Measurements from ENCODE around the gene NPAS3.

The NPAS3 gene

DNA sequence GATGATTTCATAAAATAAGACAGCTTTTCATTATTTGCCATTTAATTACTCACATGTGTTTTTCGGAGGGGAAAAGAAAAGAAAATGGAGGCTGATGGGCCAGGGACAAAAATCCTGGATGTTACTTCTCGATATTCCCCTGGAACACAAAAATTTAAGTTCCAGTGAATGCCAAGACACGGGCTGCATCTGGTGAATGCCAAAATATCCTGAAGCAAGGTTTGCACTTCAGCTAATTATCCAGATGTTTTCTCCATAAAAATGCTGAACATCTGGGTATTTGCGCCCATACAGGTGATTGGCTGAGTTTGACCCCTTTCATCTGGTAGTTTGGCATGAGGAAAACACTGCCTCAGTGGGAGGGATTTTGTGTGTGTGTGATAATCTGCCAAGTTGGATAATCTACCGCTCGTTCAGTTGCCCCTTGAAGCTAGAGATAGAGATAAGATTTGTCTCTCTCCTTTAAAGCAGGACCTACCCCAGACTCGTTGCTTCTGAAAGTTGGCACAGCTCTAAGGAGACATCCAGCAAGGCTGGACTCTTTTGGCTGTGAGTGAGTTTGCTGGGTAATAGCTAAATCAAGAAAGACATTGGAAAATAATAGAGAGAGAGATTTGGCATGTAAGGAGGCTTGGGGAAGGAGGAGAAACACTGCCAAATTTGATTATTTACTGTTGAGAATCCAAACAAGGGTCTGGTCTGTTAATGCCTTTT lies 622.2 kb downstream of the NPAS3 start:
- DNase-seq (ENCODE audit: low read depth), result no peak

DNA sequence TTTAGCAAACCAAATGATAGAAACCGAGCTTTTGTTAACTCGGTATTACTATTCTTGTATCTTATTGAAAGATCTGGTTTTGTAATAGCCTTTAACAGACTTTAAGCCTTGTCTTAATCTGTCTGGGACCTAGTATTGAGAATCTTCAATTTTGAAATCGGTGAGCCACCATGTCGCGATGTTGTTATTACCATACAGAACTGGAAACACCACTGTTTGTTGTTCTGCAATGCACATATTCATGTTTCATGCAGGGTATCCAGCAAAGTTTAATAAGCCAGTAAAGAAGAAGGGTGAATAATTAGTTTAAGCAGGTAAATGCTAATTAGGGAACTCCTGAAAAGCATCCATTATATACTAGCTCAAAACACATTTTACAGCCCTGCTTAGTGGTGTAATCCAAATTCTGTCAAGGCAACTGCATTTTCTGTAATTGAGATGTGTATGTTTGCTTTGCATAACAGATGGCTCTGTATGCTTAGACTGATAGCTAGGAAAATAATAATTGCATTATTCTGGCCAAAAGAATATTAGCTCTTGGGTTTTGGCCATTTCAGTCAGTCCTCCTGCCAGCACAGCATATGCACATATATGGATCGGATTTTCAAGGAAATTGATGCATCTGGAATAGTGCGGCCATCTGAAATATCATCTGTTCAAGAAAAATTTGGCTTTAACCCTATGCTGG lies 623.0 kb downstream of the NPAS3 start:
- DNase-seq (ENCODE audit: low read depth), result no peak

GRCh38 chr14:33563191-33563900 lies 624.7 kb downstream of the NPAS3 start:
- DNase-seq (ENCODE audit: low read depth), result no peak

- no peak for DNase-seq (ENCODE audit: low read depth)
Observed at GRCh38 chr14:33563901-33564197, 625.2 kb downstream of the NPAS3 start.

GRCh38 chr14:33564774-33565630 lies 626.3 kb downstream of the NPAS3 start:
- DNase-seq (ENCODE audit: low read depth), result no peak

- DNase-seq (ENCODE audit: low read depth), result no peak
Observed at GRCh38 chr14:33566082-33566481, 627.4 kb downstream of the NPAS3 start.

- DNase-seq (ENCODE audit: low read depth), result no peak
Observed at GRCh38 chr14:33567023-33567728, 628.5 kb downstream of the NPAS3 start.

GRCh38 chr14:33567731-33568130 lies 629.1 kb downstream of the NPAS3 start:
- no peak for DNase-seq (ENCODE audit: low read depth)

DNA sequence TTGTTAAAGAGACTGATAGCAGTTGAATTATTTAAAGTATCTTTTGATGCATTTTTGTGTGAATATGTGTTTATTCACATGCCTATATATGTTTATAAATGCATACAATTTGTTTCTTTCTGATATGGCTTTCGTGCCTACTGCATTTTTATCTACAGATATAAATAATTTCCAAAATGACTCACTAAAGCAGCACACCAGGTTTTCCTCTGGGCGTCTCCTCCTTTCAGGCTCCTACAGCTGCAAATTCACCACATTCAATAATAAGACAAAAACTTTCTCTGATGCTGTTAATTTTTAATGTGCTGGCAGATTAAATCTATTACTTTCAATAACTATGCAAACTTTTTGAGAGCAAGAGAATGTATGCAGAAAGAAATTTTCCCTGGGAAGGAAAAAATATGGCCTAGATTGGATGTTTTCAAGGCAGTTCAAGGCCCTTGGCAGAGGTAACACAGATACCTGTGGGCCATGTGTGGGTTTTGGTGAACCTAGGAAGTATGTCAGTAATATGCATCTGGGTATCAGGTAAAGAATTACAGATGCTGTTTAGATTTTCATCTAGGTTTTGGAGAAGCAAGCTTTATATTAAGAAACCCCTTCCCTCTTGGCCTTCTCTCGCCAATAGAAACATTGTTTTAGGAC lies 630.4 kb downstream of the NPAS3 start:
- no peak for DNase-seq (ENCODE audit: low read depth)

DNA sequence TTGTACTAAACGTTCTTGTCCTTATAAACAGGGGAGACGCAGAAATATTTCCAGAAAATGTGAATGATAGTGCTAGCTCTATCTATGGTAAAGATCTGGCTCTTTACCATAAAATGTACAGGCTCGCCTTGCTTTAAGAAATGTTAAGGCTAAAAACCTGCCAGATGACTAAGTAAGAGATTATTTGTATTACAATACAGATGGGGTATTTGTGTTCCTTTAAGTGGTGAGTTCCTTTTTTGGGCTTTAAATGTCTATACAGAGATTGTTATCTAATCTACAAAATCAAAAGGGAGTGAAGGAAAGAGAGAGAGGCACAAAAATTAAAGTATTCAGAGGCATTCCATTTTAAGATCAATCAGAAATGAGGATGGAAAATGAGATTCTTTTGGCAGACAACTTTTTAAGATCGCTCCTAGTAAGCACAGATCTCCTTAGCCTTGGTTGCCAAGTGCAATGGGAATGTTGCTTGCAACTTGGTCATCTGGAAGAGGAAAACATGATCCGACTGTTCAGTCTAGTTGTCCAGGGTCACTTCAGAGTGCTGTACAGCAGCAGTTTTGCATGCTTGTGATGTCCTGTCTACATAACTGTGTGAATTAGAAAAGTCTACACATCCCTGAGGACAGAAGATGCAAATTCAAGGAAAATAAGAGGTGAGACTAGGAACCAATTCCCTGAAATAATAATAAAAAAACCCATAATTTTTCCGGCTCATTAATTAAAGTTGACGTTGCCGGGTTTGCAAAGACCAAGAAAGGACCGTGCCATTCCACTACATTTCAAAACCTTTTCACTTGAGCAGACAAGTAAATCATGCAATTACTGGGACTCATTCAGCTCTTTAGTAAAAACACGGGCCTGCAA lies 631.4 kb downstream of the NPAS3 start:
- no peak for DNase-seq (ENCODE audit: low read depth)

GRCh38 chr14:33570694-33571310 lies 632.1 kb downstream of the NPAS3 start:
- no peak for DNase-seq (ENCODE audit: low read depth)

- DNase-seq (ENCODE audit: low read depth), result no peak
Observed at GRCh38 chr14:33573301-33573880, 634.7 kb downstream of the NPAS3 start.

GRCh38 chr14:33576014-33576413 lies 637.3 kb downstream of the NPAS3 start:
- DNase-seq (ENCODE audit: low read depth), result no peak

DNA sequence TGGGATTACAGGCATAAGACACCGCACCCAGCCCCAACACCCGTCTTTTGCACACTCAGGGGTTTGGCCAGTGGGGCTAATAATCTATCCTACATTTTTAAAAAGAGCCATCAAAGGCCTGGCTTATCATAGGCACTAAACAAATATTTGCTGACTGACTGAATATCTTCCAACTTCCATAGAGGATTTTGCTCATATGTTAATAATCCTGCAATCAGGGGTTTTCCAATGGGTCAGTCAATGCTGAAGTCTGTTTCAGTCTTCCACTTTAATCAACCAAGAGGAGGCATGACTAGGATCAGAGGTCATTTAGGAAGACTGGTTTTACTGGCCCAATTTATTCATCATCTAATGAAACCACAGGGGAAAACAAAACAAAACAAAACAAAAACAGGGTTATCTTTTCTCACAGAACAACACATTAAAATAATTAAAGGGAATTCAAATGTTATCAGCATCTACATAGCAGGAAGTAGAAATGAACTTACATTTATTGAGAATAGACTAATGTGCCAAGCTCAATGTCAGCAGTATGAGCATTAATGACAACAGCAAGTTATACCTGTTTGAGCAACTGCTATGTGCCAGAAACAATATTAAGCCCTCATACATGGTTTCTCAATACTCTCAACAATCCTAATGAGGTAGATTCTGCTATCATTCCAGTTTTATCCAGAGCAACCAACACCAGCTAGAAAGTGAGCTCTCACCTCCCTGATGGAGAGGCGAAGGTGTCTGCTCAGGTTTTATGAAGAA lies 640.0 kb downstream of the NPAS3 start:
- no peak for DNase-seq (ENCODE audit: low read depth)

GRCh38 chr14:33580231-33580749 lies 641.6 kb downstream of the NPAS3 start:
- DNase-seq (ENCODE audit: low read depth), result no peak

- DNase-seq (ENCODE audit: low read depth), result no peak
Observed at GRCh38 chr14:33580841-33581240, 642.2 kb downstream of the NPAS3 start.

- no peak for DNase-seq (ENCODE audit: low read depth)
Observed at GRCh38 chr14:33584697-33585096, 646.0 kb downstream of the NPAS3 start.

DNA sequence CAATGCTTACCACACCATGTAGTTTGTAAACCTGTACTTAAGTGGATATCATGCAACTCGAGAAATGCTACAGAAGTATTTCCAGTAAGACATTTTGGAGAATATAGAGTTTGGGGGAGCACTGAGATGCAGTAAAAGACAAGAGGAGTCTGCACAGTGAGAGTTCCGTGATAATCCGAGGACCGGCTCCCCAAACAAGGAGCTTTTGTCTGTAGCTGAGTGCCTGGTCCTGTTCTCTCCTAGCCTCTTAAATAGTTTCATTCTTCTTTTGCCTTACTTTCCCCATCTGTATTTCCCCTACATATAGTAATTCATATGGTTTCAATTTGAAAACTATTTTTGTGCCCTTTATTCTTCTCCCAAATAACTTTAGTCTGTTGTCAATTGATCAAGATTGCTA lies 648.1 kb downstream of the NPAS3 start:
- no peak for DNase-seq (ENCODE audit: low read depth)

Data from stromal cell of bone marrow (primary cell).